Glomerular visceral epithelial cell (primary cell): ENCODE results near the gene TSPAN32.

ENCODE experiments used
- DNase-seq: peaks from one replicate; pipeline ENCODE4 v3.0.0-alpha.2; 2016; ENCODE audit errors: extremely low spot score

The TSPAN32 gene, protein sequence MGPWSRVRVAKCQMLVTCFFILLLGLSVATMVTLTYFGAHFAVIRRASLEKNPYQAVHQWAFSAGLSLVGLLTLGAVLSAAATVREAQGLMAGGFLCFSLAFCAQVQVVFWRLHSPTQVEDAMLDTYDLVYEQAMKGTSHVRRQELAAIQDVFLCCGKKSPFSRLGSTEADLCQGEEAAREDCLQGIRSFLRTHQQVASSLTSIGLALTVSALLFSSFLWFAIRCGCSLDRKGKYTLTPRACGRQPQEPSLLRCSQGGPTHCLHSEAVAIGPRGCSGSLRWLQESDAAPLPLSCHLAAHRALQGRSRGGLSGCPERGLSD

DNA sequence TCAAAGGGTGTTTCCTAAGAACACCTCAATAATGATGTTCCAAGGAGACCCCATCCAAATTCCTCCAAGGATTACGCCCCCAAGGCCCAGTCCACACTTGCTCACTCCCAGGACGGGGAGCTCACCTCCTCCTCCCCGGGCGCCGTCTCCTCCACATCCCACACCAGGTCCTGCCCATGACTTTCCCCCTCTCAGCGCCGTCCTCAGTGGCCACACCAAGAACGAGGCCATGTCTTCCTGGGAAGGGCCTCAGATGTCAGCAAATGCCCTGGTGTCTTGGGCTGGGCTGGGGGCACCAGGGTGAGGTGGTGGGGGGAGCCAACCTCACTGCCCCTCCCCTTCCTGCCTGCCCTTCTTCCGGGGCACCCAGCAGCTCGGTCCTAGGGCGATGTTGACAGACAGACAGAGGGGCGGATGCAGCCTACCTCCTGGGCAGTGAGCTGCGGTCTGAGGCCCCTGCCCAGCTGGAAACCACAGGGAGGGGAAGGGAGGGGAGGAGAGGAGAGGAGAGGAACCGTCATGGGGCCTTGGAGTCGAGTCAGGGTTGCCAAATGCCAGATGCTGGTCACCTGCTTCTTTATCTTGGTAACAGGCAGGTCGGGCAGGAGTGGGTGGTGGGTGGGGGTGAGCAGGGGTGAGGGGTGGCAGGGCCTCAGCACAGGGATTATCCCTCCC lies at the start of gene TSPAN32, which contains the start of gene C11orf21:
Gene TSPAN32 (plus strand): TSS at position 383 of the 675 bp plus-strand sequence. CDS start 137 bp downstream, at position 520.
Gene C11orf21 (minus strand): TSS at position 288 of the 675 bp plus-strand sequence. CDS start 110 bp downstream, at position 178.
- DNase-seq: peak; percentile 69

DNA sequence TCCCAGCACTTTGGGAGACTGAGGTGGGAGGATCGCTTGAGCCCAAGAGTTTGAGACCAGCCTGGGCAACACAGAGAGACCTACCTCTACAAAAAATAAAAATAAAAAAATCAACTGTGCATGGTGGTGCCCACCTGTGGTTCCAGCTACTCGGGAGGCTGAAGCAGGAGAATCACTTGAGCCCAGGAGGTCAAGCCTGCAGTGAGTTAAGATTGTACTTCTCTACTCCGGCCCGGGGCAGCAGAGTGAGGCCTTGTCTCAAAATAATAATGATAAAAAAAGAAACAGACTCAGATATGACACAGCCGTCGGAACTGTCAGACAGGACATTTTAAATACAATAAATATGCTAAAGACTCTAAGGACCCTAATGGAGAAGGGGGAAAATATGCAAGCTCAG lies 49.8 kb upstream of the TSPAN32 start:
- no peak for DNase-seq

DNA sequence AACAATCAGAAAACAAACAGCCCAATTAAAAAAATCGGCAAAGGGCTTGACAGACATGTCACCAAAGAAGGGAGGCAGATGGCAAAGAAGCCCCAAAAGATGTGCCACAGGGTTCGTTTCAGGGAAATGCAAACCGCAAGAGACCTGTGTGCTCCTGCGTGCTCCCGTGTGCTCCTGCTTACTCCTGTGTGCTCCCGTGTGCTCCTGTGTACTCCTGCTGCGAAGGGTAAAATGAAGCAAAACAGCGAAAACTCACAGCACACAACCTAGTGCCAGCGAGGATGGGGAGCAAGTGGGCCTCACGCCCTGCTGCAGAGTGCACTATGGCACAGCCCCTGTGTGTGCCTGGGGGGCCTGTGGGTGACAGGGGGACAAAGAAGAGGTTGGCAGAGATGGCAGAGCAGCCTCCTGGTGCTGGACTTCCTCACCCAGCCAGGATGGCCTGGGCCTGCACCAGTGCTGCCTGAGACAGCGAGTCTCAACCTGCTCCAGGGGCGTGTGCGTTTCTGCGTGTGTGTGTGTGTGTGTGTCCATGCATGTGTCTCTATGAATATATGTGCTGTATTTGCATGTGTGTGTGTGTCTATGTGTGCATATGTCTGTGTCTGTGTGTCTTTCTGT lies 45.4 kb upstream of the TSPAN32 start:
- DNase-seq: no peak

DNA sequence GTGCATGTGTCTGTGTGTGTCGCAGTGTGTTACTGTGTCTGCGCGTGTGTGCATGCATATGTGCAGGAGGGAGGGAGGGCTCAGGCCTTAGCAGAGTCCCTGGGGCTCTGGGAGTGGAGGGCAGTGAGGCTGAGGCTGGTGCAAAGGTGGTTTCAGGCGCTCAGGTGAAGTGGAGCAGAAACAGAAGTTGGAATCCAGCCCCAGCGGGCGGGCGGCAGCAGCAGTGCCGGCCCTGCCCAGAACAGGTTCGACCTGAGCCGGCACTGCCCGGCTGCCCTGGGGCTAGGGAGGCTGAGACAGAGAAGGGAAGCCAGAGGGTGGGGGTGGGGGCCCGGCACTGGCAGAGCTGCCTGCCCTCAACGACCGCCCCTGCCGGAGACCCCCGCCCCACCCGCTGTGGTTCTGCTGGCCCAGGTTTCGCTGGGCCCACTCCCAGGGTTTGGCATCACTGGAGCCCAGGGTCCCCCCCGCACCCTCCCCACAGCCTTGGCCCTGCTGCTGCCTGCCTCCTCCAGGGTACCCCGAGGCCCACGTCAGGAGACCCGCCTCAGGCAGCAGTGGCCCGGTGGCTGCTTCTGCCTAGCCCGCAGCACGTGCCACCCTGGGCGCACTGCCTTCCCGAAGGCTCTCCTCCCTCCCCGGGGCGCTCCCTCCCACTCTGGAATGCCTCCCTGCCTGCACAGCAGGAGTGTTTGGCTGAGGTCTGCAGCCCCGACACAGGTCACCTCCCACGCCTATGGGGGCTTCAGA lies 44.7 kb upstream of the TSPAN32 start:
- no peak for DNase-seq

DNA sequence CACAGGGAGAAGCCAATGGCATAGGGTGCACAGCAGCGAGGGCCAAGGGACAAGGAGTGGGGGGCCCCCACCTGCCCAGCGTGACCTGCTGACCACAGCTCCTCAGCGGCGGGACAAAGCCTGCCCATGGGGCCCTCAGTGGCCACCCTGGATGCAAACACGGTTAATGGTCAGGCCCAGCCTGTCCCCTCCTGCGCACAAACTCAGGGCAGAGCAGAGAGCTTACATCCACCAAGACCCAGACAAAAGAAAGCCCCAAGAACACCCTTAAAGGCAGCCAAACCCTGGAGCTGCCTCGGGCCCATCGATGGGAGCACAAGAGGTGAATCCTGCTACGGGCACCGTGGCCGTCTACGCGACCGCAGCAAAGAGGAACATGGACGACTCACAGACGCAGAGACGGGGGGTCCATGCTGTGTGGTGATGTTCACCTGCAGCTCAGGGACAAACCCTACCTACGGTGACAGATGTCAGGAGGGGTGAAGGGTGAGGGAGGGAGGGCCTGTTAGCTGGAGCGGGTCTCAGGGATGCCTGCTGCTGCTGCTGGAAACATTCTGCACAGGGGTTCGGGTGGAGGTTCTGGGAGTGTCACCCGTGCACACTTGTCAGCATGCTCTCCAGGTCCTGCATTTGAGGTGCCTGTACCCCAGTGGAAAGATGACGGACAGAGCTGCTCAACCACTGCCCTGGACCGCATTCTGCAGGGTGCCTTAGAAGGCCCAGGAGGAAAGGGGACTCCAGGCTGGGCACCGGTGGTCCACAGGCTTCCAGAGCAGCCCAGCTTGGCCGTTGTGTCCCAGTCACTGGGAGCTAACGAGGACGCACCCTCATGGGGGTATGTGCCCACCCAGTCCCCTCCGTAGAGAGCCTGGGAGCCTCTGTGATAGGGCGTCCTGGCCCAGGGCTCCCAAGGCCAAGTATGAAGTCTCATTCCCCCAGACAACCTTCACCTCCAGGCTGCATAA lies 43.0 kb upstream of the TSPAN32 start:
- no peak for DNase-seq

DNA sequence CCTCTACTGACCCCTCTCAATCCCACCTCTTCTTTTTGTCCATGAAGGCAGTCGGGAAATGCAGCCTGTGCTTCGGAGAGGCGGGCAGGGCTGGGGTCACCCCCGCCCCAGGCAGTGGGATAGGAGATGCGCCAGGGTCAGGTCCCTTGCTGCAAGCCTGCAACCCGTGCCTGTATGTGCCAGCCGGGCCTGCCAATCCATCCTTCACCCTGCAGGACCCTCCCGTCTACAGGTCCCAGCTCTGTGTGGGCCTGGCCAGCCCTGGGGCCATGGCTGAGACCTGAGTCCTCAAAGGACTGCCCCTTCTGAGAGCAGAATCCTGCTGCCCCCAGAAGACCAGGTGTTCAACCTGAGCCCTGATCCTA lies 42.4 kb upstream of the TSPAN32 start:
- DNase-seq: no peak

DNA sequence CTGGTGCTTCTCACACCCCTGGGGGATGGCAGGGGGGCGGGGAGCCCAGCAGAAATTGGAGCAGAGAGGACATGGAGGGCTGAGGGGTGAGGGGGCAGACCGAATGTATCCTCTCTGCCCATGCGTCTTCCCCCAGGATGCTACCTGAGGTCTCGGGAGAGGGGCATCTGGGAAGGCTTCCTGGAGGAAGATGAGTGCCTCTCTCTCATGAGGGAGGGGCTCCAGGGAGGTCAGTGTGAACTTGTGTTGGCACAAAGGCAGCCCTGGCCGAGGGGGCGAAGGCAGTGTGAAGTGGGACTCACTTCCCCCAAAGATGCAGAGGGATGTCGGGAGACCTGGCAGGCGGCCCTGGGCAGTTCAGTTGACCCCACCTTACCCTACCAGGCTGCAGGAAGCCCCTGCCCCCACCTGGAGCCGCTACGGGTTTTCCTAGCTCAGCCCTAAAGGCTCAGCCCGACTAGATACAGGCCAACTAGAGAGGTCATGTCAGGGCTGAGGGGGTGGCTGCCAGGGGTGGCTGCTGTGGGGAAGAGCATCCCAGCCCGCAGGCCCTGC lies 41.8 kb upstream of the TSPAN32 start:
- DNase-seq: no peak

DNA sequence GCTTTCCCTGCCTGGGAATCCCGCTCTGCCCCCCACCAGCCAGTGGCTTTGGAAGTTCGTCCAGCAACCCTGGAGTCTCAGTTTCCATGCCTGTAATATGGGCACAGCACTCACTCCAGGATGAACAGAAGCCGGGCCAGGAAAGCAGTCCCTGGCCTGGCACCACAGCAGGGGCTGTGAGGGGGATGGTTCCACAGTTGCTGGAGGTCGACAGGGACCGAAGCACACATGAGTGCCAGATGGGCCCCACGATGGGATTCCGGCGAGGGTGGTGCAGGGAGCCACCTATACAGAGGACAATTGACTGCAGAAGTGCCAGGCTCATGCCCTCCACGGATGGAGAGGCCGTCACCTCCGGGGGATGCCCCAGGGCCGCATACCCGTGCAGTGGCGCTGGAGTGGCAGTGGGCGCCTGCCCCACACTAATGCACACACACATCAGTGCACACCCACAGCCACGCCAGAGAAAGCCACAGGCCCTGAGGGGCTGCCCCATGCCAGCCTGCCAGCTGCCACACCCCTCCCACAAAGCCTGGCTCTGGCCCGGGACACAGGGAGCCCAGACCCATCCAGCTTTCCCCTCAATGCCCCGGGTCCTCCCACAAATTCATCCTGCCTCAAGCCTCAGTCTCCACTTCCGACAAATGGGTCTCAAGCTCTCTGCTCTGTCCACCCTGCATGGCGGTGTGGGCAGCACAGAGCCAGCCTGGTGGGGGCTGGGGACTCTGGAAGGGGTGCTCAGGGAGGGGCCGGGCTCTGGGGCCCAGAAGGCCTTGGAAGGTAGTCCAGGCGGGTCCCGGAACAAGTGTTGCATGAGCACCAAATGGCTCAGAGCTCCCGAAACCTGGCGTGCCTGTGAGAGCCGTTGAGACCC lies 41.1 kb upstream of the TSPAN32 start:
- DNase-seq: no peak

DNA sequence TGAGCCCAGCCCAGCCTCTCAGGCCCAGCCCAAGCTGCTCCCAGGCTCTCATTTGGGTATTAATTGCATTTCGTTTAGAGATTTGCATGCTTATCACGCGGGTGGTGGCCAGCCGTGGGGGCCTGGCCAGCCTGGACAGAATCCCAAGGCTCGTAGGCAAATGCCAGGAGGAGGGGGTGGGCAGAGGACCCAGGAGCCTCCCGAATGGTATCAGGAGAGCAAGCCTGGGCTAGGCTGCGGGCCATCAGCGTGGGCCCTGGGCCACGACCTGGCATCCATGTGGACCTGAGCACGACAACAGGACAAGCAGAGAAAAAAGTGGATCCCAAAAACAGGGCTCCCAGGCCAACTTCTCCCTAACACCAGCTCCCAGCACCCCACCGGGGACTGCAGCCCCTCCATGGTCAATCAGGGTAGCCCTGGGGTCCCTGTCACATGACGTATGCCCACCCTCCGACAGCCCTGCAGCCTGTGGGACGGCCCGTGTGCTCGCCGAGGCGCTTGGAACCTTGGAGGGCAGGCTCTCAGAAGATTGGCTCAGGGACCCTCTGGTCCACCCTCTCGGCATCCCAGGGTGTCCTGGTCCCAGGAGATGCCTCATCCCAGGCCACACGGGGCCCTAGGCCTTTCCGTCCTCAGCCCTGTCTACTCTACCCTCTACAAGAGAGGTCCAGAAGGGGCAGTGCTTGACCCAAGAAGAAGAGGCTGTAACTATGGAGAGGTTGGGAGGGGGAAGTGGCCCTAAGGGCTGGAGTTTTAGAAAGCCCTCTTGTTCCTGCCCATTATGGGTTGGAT lies 40.2 kb upstream of the TSPAN32 start:
- no peak for DNase-seq

DNA sequence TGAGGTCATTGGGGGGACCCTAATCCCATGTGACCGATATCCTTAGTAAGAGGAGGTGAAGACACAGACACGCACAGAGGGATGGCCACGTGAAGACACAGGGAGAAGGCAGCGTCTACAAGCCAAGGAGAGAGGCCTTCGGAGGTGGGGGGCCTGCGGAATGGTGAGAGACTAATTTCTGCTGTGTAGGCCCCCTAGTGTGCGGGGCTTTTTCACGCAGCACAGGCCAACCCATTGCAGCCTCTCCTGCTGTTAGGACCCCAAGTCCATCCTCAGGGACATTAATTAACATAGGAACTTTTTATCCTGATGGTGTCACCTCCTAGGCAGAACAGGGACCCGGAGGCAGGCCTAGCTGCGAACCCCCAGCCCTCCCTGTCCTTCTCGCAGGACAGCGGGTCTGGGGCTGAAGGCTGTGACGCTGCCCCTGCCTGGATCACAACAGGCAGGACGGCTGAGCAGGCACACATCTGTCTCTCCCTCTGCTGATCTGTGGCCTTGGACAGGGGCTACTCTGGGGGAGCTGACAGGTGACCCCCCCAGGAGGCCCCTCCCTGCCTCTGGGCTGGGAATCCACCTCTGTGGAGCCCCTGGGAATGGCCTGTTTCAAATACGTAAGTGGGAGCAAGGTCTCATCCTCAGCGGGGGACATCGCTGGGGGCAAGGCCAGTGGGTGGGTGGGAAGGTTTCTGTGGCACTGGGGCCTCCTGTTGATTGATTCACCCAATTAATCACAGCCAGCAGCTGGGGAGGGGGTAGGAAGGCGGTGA lies 39.3 kb upstream of the TSPAN32 start:
- no peak for DNase-seq

DNA sequence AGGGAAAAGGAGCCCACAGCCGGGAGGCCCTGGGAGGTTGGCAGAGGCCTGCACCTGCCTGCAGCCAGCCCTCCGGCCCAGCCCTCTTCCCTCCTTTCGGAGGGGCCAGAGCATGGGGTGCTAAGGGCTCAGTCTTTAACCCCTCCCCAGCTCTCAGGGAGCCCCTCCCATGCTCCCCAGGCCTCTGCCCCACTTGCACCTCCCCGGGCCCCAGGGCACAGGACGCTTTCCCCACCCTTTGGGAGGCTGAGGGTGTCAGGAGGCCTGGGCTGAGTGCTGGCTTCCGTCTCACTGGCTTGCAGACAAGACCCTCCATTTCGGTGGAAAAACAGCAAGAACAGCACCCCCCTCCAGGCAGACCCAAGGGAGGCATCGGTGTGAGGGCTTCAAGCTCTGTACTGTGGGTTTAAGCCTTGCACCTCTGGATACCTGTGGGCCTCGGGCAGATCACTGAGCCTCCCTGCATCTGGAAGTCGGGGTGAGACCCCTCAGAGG lies 38.7 kb upstream of the TSPAN32 start:
- no peak for DNase-seq

DNA sequence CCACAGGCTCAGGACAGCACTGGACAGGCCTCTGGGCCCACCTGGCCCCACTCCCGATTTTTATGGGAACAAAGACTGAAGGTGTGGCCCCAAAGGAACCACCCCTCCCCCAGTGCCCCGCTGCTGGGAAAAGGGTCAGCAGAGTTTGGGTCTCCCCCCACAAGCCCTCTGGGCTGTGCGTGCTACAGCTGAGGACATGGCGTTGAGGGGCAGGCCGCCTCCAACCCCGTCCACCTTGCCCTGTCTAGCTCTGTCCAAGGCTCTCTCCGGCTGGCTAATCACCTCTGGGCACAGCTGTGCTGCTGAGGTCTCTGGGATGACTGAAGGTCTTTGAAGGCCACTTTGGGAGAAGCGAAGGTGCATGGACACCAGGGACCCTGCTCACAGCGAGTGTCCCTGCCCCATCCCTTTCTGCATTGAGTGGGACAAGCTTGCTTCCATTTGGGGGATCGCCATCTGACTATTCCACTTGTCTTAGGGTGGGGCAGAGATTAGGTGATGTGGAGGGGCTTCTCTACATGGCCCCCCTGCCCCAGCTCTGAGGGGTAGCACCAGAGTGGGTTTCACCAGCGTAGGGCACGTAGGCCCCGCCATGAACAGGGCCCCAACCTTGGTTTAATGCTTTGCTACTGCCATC lies 38.0 kb upstream of the TSPAN32 start:
- no peak for DNase-seq

DNA sequence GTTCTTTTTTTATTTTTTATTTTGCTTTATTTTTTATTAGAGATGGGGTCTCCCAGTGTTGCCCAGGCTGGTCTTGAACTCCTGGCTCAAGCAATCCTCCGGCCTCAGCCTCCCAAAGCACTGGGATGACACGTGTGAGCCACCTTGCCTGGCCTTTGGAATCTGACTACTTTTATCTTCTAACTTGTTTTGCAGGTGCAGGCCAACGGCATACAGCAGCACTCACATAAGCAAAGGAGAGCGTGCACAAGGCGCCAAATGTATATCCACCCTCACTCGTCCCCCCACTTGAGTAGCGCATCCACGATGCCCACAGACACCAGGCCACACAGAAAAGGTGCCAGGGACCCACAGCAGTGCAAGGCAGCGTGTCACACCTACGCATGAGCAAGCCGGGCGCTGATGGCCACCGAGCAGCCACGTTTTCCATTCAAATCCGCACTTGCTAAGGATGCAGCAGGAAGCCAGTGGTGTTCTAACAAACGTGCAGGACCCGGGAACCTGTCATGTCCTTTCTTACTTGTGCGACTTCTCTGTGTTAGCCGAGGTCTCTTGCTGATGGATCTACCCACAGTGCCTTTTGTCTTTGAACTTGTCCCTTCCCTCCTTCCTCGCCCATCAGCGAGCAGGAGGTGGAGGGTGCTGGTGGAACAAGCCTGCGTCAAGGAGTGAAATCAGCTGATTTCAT lies 37.3 kb upstream of the TSPAN32 start:
- no peak for DNase-seq

DNA sequence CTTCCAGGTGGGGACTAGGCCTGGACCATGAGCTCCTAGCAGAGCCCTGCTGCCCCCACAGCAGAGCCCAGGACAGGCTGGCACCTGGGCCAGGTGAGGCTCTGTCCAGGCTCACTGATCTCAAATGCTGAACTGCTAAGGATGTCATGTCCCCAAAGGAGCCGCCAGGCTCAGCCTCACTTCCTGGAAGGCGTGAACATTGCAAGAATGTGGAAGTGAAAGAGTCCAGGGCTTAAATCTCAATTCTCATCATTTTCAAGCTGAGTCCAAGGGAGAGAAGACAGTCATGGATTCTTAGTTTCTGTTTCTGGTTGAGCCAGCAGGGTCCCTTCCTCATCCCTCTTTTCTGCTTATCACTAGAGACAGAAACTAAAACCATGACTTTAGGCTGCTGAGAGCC lies 36.4 kb upstream of the TSPAN32 start:
- no peak for DNase-seq

DNA sequence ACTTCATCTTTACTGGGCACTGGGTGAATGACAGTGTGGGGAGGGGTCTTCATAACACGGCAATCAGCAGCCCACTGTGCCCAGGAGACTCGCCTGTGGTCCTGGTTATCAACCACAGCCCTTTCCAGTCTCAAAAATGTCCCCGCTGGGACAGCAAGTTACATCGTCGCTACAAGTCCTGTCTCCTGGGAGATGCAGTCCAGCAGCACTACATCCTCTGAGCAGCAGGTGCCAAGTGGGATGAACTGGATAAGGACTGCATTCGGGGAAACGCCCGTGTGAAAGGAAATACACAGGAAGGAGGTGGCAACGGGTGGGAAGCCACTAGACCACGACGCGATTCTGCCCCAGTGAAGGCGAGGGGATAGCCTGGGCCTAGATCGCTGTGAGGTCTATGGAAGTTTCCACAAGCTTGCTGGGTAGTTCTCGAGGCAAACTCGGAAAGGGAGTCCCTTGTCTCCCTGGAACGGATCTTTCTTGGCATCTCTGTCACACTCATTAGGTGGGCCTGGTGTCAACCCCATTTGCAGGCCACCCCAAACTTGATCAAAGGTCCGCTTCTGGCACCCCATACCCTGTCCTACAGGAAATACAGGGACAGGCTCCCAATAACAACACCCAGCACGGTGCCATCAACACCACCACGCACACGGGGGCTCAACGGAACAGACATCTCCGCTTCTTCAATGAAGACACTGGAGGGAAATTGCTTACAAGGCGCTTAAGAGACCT lies 35.8 kb upstream of the TSPAN32 start:
- DNase-seq: no peak
